Effector CD4-positive, alpha-beta T cell (primary cell): ENCODE results near the gene MYRIP.
"Not testable (repeated sequence)": the region's sequence is repeated elsewhere in the genome, so short reads cannot be mapped to it uniquely, and the experiment has no call there.

ENCODE experiments used
- DNase-seq: peaks from one replicate; pipeline ENCODE4 v3.0.0-alpha.2; 2020

Gene MYRIP

DNA sequence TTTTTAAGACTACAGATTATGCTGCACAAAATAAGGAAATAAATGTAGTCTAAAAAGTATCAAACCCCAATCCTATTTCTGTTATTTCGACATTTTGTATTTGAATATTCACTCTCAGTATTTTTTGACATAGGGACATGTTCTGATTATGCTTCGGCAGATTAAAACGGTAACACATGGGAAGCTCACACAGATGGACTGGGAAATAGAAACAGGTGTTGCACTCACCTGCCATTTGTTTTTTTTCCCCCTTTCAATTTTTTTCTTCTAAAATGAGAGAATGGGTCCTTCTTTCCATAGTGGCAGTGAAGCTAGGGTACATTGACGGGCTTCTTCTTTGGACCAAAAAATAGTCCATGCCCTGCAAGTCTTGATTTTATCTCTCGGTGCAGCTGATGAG, 163.1 kb downstream of the MYRIP start:
- no peak for DNase-seq

DNA sequence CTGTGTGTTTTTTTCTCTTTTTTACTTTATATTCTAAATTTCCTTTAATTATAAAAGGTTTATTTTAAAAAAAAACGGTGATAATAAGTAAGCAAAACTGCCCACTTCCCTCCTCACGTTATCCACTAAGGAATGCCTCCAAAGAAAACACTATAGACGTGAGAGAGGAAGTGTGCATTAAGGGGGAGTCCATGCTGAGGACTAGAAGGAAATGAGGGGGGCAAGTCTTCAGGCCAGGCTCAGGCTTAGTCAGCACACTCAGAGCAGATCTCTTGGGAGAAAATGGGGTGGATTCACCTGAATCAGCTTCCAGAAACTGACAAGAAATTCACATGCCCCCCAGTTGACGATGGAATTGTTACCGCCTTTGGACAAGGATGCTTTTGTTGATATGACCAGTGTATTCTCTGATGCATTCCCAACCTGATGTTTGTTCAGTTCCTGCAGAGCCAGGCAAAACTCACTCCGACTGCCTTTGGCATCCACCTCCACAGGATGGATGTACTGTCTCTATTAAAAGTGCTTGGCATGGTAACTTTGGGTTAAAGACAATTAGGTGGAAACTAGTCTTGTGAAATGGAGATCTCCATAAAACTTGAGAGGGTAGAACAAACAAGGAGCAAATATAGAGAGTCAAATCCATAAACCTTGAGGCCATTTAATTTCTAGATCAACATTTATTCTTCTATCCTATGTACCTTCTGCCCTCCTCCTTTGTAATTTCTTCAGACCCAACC, 167.8 kb downstream of the MYRIP start:
- no peak for DNase-seq

DNA sequence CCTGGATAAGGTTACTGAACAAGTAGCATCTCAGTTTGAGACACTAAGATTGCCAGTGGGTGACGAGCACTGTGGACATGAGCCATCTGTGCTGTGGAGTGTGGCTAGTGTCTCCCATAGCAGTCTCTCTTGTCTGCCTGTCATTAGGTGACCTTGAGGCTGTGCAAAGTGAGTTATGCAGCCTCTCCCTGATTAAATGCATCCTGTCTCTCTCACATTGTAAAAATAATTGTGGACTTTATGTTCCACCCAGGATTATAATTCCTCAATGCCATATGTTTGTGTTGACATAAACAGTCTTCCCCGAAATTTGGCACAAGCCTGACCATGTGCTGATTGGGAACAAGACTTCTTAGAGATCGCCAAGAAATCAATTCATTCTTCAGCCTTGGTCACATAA, 168.9 kb downstream of the MYRIP start:
- no peak for DNase-seq

DNA sequence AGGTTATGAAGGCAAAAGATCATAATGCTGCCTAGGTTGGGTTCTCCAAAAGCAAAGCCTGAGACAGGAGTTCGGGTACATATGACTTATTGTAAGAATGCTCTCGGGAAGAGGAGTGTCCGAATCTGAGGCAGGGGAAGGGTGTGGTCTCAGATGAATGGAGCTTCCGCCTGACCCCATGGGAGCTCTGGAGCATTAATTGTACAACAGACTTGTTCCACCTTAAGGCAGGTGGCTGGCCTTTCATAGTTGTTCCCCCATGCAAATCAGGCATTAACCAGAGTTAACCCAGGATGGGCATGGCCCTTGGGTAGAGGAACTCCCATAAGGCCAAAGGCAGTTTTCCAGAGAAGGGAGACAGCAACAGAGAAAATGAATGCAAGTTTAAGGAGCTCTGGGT, 170.6 kb downstream of the MYRIP start:
- no peak for DNase-seq

DNA sequence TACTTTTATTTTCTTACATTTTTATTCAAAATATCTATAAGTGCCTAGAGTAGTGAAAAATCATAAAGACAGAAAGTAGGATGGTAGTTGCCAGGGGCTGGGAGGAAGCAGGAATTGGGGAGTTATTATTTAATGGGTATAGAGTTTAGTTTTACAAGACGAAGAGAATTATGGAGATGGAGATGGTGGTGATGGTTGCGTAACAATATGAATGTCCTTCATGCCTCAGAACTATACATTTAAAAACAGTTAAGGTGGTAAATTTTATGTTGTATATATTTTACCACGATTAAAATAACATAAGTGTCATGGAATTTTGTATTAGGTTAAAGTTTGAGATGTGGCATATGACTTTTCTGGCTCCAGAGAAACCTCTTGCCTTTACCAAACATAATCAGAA, 171.4 kb downstream of the MYRIP start:
- no peak for DNase-seq

DNA sequence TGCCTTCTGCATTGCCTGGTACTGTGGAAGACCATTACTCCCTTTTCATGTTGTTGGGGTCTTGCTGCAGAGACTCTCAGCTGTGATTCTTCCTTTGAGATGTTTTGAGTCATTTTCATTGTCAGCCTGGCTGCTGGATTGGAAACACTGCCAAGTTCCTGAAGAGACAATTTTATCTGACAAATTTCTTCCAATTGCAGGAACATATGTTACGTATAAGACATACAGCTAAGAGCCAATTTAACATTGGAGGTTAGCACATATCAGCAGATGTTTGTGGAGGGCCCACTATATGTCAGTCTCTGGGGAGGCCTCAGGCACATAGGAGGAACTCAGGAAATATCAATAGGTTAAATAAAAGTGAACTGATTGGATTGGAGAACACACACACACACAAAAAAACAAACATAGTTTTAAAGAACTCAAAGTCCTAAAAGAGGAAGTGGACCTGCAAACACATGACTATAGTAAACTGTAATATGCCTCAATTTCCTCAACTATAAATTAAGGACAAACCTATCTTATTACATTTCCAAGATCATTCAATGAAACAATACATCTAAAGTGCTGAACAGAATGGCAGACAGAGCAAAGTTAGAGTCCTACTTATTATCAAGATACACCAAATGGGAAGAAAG, 172.3 kb downstream of the MYRIP start:
- DNase-seq: no peak

DNA sequence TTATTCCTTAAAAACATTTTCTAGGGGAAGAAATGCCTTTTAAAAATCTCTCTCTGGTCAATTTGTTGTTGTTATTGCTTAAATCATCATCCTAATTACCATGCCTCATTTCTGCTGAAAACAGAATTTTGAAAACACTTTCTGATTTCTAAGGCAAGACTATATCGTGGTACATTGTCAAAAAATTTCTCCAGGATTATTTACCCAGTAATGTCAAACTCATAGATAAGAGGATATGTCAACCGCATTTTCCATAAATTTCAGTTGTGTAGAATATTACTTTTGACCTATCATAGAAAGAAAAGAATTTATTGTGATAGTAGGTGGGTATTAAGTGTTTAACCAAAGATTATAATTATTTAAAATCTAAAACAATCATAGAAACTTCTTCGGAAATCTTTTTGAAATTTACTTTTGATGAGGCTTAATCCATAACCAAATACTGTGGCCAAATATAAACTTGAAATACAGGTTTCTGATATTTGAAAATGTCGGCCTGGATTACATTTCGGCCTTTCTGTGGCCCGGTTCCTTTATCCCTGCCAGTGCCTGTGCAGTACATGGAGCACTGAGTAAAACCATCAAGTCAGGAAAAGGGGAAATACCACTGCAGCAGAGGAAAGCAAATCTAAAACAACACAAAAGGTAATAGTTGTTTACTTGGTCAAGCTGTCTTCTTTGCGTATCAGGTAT, 173.4 kb downstream of the MYRIP start:
- DNase-seq: no peak

DNA sequence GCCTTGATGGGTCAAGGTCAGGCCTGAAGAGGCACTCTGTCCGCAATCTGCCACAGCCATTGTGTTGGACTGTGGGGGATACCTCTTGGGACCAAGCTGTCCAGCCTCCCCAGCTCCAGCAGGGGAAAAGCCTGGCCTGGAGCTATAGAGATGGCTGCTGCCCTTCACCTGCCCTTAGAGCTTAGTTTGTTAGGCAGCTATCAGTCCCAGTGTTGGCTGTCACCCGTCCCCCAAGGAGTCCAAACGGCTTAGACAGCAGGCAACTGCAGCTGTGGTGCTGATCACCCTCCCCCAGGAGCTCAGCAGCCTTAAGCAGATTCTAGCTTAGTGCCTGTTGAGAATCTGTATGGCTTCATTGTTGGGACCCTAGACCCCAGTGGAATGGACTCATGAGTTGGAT, 180.3 kb downstream of the MYRIP start:
- DNase-seq: no peak

DNA sequence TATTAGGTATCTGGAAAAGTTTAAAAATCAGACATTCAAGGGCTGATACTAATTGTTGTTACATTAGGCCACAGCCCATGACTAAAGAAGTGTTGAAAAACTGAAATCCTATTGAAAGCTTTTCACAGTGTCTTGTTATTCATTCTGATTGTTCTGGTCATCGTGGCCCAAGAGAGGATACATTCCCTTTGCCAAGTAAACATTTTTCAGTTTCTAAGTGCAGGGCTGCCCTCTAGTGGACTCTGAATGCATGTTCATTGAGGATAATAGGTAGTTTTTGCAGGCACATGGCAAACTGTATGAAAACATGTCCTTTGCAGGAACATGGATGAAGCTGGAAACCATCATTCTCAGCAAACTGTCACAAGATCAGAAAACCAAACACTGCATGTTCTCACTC, 181.1 kb downstream of the MYRIP start:
- DNase-seq: no peak

DNA sequence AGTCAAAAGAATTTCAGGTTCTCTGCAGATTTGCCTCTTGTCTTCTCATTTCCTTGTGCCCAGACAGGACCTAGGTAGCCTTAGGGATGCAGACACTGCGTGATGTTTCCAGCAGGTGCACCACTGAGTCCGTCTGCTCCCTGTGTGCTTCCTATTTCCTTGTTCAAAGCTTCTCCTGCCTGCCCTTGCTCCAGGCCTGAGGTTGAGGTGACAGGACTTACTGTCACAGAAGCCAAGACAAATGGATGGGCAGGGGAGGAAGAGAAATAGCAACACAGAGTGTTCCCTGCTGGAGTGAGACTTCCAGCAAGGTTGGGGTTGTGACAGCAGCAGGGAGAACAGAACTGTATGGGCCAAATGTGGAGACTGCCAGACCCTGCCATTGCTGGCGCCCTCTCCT, 199.4 kb downstream of the MYRIP start:
- no peak for DNase-seq

DNA sequence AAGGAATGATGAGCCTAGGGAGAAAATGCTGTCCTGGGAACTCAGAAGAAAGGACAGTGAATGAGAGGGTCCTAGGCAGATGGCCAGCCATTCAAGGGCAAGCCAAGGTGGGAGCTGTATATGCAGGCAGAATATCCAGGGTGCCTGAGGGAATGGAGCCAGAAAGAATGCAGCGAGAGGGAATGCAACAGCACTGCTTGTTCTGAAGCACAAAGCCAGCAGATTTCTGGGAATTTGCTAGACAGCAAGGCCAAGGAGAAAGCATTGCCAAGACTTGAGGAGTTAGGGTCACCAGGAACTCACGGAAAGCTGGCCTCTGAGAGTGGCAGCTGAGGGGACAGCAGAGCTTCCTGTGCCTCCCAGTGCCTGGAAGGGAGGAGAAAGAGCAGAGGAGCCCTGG, 200.6 kb downstream of the MYRIP start:
- no peak for DNase-seq

DNA sequence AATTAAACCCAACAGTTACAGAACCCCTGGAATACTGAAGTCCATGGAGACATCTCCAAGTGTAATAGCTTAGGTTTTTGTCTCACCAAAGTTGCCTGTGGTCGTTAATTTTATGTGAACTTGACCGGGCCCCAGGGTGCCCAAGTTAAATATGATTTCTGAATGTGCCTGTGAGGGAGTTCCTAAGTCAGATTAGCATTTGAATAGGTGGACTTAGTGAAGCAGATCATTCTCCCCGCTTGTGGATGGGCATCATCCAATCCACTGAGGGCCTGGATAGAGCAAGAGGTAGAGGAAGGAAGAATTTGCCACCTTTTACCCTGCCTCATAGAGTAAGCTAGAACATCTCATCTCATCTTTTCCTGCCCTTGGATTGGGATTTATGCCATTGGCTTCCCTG, 203.0 kb downstream of the MYRIP start:
- DNase-seq: no peak

DNA sequence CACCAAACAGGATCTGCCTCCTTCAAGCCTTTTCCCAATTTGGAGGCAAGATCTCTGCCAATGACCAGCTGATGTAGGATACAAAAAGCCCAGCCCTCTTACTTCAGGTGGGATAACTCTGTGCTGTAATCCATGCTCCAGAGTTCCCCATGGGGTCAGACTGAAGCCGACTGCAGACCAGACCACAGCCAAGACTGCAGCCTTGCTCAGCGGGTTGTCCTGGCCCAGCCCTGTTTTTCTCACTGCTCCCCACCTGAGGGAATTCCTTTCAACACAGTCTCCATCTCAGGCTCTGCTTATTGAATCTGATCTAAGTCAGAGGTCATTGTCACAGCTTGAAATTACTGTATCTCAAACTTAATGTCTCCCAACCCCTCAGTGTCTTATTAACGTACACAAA, 207.0 kb downstream of the MYRIP start:
- DNase-seq: no peak

DNA sequence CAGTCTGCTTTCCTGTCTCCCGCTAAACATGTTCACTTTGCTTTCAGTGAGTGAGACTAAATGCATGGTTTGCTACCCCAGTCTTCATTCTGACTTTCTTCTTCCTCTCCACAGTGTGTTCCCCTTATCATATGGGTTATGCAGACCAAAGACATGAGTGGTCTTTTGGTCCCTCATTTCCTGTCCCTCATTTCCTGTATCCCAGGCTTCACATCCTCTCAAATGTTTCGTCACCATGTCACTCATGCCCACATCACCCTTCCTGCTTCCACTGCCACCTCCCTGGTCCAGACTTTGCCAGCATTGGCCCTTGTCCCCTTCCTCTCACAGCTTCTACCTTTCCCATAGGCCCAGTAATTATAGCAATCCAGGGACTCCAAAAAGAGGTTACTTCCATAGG, 209.0 kb downstream of the MYRIP start:
- DNase-seq: no peak

DNA sequence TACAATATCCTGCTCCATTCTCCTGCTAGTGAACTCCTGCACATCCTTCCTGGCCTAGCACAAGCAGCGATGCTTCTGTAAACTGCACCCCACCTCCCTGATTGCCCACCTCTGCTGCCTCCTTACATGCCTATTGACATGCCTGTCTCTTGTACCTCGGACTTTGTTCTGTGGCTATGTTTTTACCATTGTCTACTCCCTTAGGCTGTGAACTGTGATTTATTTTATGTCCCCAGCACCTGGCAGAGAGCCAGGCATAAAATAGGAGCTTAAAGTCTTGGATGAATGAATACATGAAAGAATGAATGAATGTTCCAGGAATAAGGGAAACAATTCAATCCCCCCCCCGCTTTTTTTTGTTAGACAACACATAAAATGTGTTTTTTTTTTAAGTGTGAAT, 210.0 kb downstream of the MYRIP start:
- DNase-seq: no peak

DNA sequence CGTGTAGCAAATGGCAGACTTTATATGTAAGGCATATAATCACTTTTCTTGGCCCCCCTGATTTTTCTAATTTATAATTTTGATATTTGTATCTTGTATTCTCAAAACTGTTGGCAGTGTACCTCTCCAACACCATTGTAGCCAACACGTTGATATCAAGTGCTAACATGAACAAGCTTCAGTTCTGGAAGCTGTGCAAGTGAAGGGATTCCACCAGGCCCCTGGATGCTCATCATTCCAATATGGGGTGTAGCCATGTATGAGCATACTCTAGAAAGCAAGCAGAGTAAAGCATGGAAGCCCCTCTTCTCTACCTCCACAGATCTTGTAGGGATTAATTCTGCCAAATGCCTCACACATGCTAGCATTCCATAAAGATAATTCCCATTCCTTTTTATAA, 211.3 kb downstream of the MYRIP start:
- DNase-seq: no peak

DNA sequence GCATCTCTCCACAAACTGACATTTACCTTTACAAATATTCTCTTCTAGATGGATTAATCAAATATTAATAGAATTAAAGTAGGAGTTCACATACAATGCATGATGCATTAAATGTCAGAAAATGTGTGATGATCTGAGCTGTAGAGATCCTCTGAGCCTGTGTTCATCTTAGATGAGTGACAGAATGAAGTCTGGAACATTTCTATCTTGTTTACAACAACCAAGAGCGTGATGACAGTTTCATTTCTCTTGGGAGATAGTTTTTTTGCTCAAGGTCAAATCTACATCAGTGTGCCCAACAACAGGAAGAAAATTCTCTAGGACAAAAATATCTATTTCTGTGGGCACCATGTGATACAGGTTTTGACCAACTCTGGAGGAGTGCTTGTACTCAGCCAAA, 211.9 kb downstream of the MYRIP start:
- DNase-seq: no peak

DNA sequence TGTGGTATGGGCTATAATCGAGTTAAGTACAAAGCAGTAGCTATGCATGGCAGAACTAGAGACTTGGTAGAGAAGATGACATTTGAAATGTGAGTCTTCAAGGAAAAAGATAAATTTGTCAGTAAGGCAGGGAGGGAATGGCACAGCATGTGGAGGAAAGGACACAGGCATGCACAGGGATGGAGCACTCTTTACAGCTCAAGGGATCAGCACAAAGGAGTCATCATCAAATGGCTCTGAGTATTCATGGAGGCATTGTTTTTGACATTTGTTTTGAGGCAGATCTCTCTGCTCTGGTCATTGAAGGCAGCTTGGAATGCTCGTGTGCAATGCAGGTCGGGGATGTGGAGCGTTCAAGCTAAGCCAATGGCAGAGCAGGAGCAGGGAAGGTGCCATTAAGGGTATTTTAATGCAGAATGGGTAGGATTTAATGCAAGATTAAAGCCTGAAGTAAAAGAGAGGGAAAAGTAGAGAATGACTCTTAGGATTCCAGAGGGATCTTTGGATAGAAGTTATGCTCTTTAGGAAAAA, 213.0 kb downstream of the MYRIP start:
- DNase-seq: no peak

DNA sequence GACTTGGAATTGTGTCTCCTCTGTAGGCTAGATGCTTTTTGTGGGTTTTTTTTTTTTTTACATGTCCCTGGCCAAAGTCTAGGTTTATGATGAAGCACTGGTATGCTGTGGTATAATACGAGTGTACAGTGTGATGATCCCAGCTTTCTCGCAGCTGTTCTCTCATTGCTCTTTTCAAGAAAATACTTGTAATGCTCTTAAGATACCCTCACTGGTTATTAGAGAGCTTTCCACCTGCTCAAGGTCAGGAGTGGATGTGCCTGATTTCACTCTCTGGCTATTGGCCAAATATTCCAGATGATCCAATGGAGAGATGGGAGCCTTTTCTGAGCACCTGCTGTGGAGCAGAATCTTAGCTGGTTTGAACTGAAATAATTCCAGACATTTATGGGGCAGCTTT, 215.1 kb downstream of the MYRIP start:
- no peak for DNase-seq

DNA sequence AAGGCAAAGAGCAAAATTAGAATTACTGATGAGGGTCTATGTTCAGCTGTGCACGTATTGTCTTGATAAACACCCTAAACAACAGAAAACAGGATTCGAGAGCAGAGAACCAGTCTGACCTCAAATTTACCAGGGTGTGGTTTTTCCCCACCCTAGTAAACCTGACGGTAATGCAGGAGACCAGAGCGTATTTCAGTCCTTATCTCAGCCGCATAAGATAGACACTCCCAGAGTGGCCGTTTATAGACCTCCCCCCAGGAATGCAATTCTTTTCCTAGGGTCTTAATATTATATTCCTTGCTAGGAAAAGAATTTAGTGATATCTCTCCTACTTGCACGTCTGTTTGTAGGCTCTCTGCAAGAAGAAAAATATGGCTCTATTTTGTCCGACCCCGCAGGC, 216.5 kb downstream of the MYRIP start:
- not testable (repeated sequence) for DNase-seq

DNA sequence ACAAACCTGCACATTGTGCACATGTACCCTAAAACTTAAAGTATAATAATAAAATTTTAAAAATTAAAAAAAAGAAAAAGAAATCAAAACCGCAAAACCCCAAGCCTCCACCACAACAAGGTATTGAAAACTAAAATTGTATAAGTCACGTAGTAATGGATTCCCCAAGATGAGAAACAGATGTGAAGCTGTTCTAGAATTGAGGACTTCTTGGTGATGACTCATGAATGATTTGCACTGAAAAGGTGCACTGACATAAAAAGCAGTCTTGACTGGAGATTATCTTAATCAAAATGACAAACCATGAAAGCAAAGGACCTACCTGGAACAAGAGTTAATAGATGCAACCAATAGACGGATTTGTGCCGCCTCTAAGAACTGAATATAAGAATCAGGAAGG, 225.8 kb downstream of the MYRIP start:
- DNase-seq: no peak

DNA sequence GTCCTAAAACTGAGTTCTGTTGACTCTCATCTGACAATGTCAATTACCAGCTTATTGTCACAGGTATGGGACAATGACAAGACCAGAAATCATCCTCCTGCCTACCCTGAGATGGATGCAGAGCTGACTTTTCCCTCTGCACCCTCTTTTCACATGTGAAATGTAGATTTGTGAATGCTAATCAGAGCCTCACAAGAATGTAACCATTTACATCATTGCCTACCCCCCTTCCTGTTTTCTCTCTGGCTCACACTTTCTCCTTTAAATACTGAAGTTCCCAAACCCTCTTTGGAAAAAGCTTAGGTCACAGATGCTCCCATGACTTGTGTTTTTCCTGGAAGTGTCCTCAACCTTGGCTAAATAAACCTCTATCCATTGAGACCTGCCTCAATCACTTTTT, 228.2 kb downstream of the MYRIP start:
- no peak for DNase-seq

DNA sequence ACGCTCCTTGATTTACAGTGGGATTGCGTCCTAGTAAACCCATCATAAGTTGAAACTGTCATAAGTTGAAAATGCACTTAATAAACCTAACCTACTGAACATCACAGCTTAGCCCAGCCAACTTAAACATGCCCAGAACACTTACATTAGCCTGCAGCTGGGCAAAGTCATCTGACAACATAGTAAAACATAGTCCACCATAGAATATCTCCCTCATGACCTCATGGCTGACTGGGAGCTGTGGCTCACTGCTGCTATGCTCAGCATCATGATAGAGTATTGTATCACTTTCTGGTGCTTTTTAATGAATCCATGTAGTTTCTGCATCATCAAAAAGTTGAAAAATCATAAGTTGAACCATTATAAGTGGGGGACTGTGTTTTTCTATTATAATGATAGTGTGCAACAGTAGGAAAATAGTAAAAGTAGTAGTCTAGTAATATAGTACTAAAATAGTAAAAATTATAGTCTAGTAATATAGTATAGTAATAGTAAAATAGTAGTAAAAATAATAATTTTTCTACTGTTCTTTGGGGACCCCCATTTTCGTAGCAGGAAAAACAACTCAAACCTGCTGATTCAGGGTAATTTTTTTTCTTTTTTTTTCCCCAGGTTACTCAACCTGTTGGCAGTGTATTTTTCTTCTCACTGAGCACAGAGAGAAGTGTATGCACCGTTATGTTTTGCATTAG, 233.5 kb downstream of the MYRIP start:
- no peak for DNase-seq

DNA sequence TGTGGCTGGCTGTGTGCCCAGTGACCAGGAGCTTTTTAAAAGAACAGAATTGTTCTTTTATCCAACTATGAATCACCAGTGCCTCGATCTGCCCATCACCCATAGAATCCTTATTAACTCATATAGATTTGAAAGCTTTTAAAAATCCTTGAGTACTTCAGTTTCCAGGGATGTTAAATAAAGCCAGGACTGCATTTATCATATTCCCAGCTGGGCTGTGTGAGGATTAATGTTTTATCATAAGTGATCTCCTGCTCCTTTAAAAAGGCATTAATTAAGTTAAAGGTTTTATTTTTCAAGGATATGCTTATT, 234.0 kb downstream of the MYRIP start:
- no peak for DNase-seq
